SIG-M5 treated with dmso at 0.1 percent for 504 hours (cell line): ENCODE results near the gene PSD2.
"Not testable (repeated sequence)": the region's sequence is repeated elsewhere in the genome, so short reads cannot be mapped to it uniquely, and the experiment has no call there.

Experiments used
- DNase-seq: peaks from one replicate; lab custom pipeline; 2025; ENCODE audit not compliant: unreplicated experiment; lab: John Stamatoyannopoulos, UW

PSD2 gene

GRCh38 chr5:139789116-139789844, 6.3 kb upstream of the PSD2 start:
- no peak for DNase-seq

DNA sequence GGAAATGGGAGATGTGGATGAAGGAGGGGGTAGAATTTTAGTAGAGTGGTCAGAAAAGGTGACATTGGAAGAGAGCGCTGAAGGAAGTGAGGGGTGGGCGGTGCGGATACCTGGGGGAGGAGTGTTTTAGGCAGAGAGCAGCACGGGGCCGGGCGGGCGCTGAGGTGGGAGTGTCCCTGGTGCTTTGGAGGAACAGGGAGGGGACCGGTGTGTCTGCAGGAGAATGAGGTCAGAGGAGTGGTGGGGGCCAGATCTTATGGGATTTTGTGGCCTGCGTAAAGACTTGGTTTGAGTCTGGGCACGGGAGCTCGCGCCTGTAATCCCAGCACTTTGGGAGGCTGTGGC, 5.8 kb upstream of the PSD2 start:
- no peak for DNase-seq

- no peak for DNase-seq
These were observed 3.4 kb upstream of the PSD2 start for GRCh38 chr5:139792218-139792617.

DNA sequence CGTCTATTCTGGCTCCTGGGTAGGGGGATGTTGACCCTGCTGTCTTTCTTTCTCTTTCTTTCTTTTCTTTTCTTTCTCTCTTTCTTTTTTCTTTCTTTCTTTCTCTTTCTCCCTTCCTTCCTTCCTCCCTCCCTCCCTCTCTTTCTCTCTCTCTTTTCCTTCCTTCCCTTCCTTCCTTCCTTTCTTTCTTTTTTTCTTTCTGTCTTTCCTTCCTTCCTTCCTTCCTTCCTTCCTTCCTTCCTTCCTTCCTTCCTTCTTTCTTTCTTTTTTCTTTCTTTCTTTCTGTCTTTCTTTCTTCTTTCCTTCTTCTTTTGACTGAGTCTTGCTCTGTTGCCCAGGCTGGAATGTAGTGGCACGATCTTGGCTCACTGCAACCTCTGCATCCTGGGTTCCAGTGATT, 3.0 kb upstream of the PSD2 start:
- not testable (repeated sequence) for DNase-seq

GRCh38 chr5:139794067-139794846, 1.4 kb upstream of the PSD2 start:
- DNase-seq, result no peak

- no peak for DNase-seq
These were observed 626 bp downstream of the PSD2 start for GRCh38 chr5:139796061-139796806.

- DNase-seq, result no peak
These were observed 1.7 kb downstream of the PSD2 start for GRCh38 chr5:139797335-139797734.

- DNase-seq, result no peak
These were observed 2.4 kb downstream of the PSD2 start for GRCh38 chr5:139797856-139798510.

DNA sequence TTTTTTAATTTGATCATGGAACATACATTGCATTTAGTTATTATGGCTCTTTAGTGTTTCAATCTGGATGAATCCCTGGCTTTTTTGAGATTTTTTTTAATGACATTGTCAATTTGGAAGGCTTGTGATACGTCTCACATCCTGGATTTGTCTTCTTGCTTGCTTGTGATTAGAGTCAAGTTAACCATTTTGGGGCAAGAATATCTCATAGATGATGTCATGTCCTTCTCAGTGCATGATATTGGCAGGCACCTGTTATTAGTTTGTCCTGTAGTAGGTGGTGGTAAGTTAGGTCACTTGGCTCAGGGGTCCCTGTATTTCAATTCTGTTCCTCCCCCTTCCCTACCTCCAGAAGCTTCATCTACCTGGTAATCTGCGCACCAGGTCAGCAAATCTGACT, 3.3 kb downstream of the PSD2 start:
- no peak for DNase-seq

- DNase-seq, result no peak
These were observed 3.8 kb downstream of the PSD2 start for GRCh38 chr5:139799359-139799758.

- DNase-seq, result no peak
These were observed 8.4 kb downstream of the PSD2 start for GRCh38 chr5:139803978-139804377.

- no peak for DNase-seq
These were observed 9.3 kb downstream of the PSD2 start for GRCh38 chr5:139804800-139805397.

DNA sequence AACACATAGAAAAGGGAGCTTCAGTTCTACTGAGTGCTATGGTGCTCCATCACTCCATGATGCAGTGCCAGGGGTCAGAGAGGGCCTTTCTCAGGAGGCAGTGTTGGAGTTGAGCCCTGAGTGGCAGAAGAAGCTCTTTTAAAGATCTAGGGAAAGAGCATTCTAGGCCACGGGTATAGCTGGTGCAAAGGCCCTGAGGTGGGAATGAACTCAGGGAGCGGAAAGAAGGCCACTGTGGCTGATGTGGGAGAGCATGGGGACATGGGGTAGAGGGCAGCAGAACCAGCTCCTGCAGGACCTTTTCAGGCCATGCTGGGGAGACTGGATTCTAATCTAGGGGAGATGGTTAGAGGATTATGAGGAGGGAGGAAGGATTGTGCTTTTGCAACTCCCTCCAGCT, 9.9 kb downstream of the PSD2 start:
- DNase-seq, result no peak

DNA sequence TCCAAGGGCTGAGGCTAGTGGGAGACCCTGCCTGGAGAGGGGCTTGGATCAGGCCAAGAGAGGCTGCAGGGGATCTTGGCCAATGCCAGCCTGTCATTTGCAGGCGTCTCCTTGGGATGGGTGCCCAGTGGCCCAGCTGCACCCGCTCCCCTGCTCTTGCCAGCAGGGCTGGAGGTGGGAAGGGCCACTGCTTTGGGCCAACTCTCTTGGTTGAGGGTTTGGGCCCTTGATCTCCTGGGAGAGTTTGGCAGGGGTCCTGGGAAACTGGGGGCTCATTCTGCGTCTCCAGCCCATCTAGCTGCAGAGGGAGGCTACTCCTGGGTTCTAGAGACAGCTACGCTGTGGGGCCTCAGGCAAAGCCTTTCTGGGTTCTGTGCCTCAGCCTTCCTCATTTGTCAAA, 10.5 kb downstream of the PSD2 start:
- no peak for DNase-seq

GRCh38 chr5:139806726-139807646, 11.4 kb downstream of the PSD2 start:
- no peak for DNase-seq

GRCh38 chr5:139807647-139808030, 12.0 kb downstream of the PSD2 start:
- DNase-seq, result no peak

DNA sequence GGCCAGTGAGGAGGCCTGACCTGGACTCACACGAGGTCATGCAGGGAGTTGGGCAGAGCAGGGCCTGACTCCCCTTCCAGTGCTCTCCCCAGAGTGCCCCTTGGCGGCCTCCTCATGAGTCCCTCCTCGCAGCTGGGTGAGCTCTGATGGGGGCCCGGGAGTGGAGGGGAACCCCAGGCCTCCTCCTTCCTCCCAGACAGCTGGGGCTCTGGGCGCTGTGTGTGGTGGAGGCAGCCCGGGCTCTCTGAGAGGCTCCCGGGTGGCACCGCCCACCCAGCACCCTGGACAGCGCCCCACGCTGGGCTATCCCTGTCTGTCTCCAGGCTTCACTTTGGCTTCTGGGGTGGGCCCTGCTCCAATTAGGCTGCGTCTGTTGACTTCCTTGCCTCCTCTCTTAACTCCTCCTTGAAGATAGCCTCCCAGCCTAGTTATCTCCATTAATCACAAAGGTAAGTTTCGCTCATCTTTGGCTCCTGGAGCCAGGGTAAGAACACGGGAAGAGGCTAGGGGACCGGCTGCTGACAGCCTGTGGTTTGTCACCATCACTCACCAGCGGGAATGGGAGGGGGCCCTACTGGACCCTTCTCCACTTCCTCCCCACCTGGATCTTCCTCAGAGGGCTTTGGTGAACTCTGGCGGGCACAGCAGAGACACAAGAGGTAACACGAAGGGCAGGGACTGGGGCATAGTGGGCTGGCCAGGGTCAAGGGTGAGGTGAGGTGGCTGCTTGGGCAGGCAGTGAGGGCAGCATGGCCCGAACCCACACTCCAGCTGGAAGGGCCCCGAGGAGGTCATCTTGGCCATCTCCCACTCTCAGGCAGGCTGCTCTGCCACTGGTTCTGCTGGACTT, 13.1 kb downstream of the PSD2 start:
- DNase-seq, result peak; percentile 46

- DNase-seq, result no peak
These were observed 13.8 kb downstream of the PSD2 start for GRCh38 chr5:139809331-139809810.
